GM12878 (cell line): ENCODE data around the gene MAN1A1. TPM values are rescaled to one million over a fixed set of nuclear protein-coding genes. Genes with fewer than 3 reads are reported as not detected.

ENCODE experiments used
- ASH2L ChIP-seq: fragments of 300-600, 200-600 bp; sonication (generic); IDR thresholded peaks from 2 replicates; pipeline ENCODE4 v1.6.1; 2017; ENCODE audit warnings: low read depth, mild to moderate bottlenecking, borderline replicate concordance
- BHLHE40 ChIP-seq, 2 experiments: fragments of 450-650 bp in 1 of 2; IDR thresholded peaks; 2 replicates each; pipeline ENCODE4 v1.6.1; 2011 to 2017; ENCODE audit warnings: low read depth in 2 of 2, borderline replicate concordance in 1 of 2, improper control_type of control experiment in 1 of 2, low read length in 1 of 2, mild to moderate bottlenecking in 1 of 2
- EED ChIP-seq: sonication (generic); IDR thresholded peaks from 2 replicates; pipeline ENCODE4 v1.6.1; 2016; ENCODE audit warnings: antibody characterized with exemption, low read depth
- EGR1 ChIP-seq, 2 experiments: IDR thresholded peaks; 1 replicate in 1 of 2; 2 replicates in 1 of 2; pipeline ENCODE4 v1.6.1; 2011 to 2012; ENCODE audit warnings: low read depth in 2 of 2, low read length in 2 of 2, borderline replicate concordance in 1 of 2, mild to moderate bottlenecking in 1 of 2, moderate library complexity in 1 of 2
- EP300 ChIP-seq, 2 experiments: fragments of 150-350 bp in 1 of 2; IDR thresholded peaks; 2 replicates each; pipeline ENCODE4 v1.6.1; 2011 to 2012; ENCODE audit warnings: low read depth in 2 of 2, low read length in 2 of 2, borderline replicate concordance in 1 of 2, improper control_type of control experiment in 1 of 2, inconsistent platforms in 1 of 2; ENCODE audit not compliant: control insufficient read depth in 1 of 2
- FOXK2 ChIP-seq: fragments of 450-650 bp; IDR thresholded peaks from 2 replicates; pipeline ENCODE4 v1.6.1; 2017; ENCODE audit warnings: mild to moderate bottlenecking, moderate library complexity
- PML ChIP-seq: IDR thresholded peaks from 2 replicates; pipeline ENCODE4 v1.6.1; 2012; ENCODE audit warnings: low read length, inconsistent platforms
- POLR2AphosphoS5 ChIP-seq: IDR thresholded peaks from 2 replicates; pipeline ENCODE4 v1.6.1; 2011; ENCODE audit warnings: mild to moderate bottlenecking, low read length, inconsistent platforms
- POU2F2 ChIP-seq: IDR thresholded peaks from 3 replicates; pipeline ENCODE4 v1.6.1; 2011; ENCODE audit warnings: low read depth, mild to moderate bottlenecking, low read length, borderline replicate concordance
- RAD21 ChIP-seq: IDR thresholded peaks from 2 replicates; pipeline ENCODE4 v1.6.1; 2011; ENCODE audit warnings: mild to moderate bottlenecking, low read depth, low read length, moderate library complexity; ENCODE audit not compliant: insufficient read depth
- RAD51 ChIP-seq: fragments of 450-650 bp; IDR thresholded peaks from 2 replicates; pipeline ENCODE4 v1.6.1; 2016; ENCODE audit warnings: moderate library complexity, mild to moderate bottlenecking, inconsistent platforms
- RCOR1 ChIP-seq: conservative IDR thresholded peaks from 2 replicates; pipeline ENCODE4 v1.6.1; 2012; ENCODE audit warnings: low read depth, low read length, improper control_type of control experiment
- RUNX3 ChIP-seq: IDR thresholded peaks from 2 replicates; pipeline ENCODE4 v1.6.1; 2012; ENCODE audit warnings: low read length, inconsistent platforms
- SMAD1 ChIP-seq: fragments of 450-650 bp; IDR thresholded peaks from 2 replicates; pipeline ENCODE4 v1.6.1; 2018; ENCODE audit warnings: mild to moderate bottlenecking, low read depth; ENCODE audit not compliant: partially characterized antibody
- SMAD5 ChIP-seq: IDR thresholded peaks from 2 replicates; pipeline ENCODE4 v1.6.1; 2016; ENCODE audit warnings: antibody characterized with exemption, low read depth
- STAT3 ChIP-seq: IDR thresholded peaks from 2 replicates; pipeline ENCODE4 v1.6.1; 2011; ENCODE audit warnings: low read depth, low read length, improper control_type of control experiment
- YY1 ChIP-seq: IDR thresholded peaks from 2 replicates; pipeline ENCODE4 v1.6.1; 2011; ENCODE audit warnings: low read depth, mild to moderate bottlenecking, low read length
- ZNF207 ChIP-seq: fragments of 450-650 bp; IDR thresholded peaks from 2 replicates; pipeline ENCODE4 v1.6.1; 2014; ENCODE audit warnings: antibody characterized with exemption, mild to moderate bottlenecking, borderline replicate concordance
- polyA plus RNA-seq, 11 experiments: library from polyadenylated mRNA; depleted of rRNA in 4 of 11; unstranded in 6 of 11; stranded (reverse) in 5 of 11; fragments of >200 nt; fragmentation: Nextera tagmentation in 4 of 11; fragmentation: Illumina TruSeq in 1 of 11; extraction: Ambion mirVana in 4 of 11; extraction: Trizol in 1 of 11; gene quantifications; 1 replicate in 1 of 11; 2 replicates in 10 of 11; pipeline versions ENCODE4 v1.2.1 to v1.2.3, GENCODE V29; 2011 to 2016; ENCODE audit warnings: inconsistent platforms in 2 of 11, missing spikeins in 2 of 11, low read depth in 1 of 11
- total RNA-seq, 4 experiments: library from RNA; depleted of rRNA in 3 of 4; stranded (reverse); fragments of >200 nt in 3 of 4; fragmentation: Illumina TruSeq in 1 of 4; extraction: Trizol in 1 of 4; gene quantifications; 2 replicates each; pipeline versions ENCODE4 v1.2.1 to v1.2.3, GENCODE V29; 2013 to 2021
- TF ChIP-seq, protein P1 (sequence below): fragments of 450-650 bp; conservative IDR thresholded peaks from 2 replicates; pipeline ENCODE4 v1.6.1; 2017; ENCODE audit warnings: mild to moderate bottlenecking, moderate library complexity
- TF ChIP-seq, protein P2 (sequence below), 3 experiments: IDR thresholded peaks in 2 of 3; conservative IDR thresholded peaks in 1 of 3; 2 replicates each; pipeline ENCODE4 v1.5.1; 2011; ENCODE audit warnings: low read depth in 3 of 3, low read length in 3 of 3, mild to moderate bottlenecking in 3 of 3, control low read depth in 2 of 3, moderate library complexity in 2 of 3, inconsistent platforms in 1 of 3, mixed read lengths in 1 of 3; ENCODE audit not compliant: control insufficient read depth in 2 of 3, insufficient read depth in 1 of 3; ENCODE audit errors: extremely low read depth in 1 of 3
- TF ChIP-seq, protein P3 (sequence below): fragments of 450-650 bp; IDR thresholded peaks from 2 replicates; pipeline ENCODE4 v1.6.1; 2017; ENCODE audit warnings: mild to moderate bottlenecking
- TF ChIP-seq, protein P4 (sequence below): fragments of 450-650 bp; IDR thresholded peaks from 2 replicates; pipeline ENCODE4 v1.6.1; 2014; ENCODE audit warnings: mild to moderate bottlenecking

MAN1A1 gene
- total and polyA plus RNA-seq, 10 of the 15 experiments (the other 5 are each of a cell fraction or from before 2014, with no cell fraction given): 5.4 to 28.1 (median 19.5) TPM

DNA sequence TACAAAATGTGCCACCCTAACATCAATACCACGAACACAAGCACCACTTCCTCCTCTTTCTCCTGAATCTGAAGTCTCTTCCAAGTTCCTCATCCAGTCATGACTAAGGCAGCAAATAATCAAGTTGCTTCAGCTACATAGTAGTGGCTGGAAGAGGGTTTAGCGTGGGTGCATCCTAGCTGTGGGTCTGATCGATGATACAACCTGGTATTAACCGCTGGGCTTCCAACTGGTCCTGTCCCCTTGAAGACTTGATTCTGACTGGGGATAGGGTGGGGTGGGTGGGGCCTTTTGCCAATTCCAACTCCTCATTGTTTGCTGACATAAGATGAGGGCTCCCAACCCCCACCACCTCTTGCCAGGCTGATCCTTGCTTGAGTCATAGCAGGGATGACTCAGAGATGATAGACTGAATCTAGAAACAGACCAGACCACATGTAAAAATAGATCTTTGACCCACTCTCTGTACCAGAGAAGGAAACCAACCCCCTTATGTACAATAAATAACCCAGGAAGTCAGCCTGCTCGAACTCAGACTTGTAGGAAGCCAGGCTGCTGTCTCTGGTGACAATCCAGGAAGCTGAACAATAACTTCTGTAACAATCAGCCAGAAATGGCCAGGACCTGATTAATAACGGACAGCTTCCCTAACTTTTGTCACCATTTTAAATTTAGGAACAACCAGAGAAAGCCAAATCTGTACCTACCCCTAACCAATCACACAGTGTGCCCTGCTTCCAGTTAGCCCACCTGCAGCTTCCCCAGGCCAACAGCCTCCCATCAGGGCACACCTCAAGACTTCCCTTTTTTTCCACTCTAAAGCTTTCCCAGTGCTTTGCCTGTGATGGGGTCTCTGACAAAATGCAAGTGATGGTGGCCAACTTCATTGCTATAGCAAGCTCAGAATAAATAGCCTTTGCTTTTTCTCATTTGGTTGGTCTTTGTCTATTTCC is 202.2 kb downstream of the MAN1A1 start (continued):
- TF ChIP-seq EED (peak; percentile 83), YY1 (peak; percentile 16; the same call in 1 of the 2 replicates), SMAD5 (no peak), POLR2AphosphoS5 (no peak), FOXK2 (peak; percentile 48; the same call in 1 of the 2 replicates), RUNX3 (peak; percentile 93), BHLHE40 (IDR thresholded peaks at IDR 0.05; ENCODE audit: borderline replicate concordance in 1 of 2, low read depth in 2 of 2, low read length in 1 of 2) (0 out of 4 replicates have a peak, but pooled peaks have one; percentile 6 to 15), POU2F2 (no peak), ASH2L (0 out of 2 replicates have a peak, but pooled peaks have one; percentile 35), ZNF207 (no peak), SMAD1 (no peak), RAD51 (no peak), STAT3 (0 out of 2 replicates have a peak, but pooled peaks have one; percentile 45), PML (no peak), EP300 (IDR thresholded peaks at IDR 0.05; ENCODE audit: borderline replicate concordance in 1 of 2, control insufficient read depth in 1 of 2, low read depth in 2 of 2, low read length in 2 of 2) (peak in 1 of 2 experiments; percentile 43; a peak in 1 of 4 replicates), RAD21 (no peak), EGR1 (IDR thresholded peaks at IDR 0.05; ENCODE audit: borderline replicate concordance in 1 of 2, low read depth in 2 of 2, low read length in 2 of 2) (no peak), RCOR1 (no peak)
- TF ChIP-seq, protein P1, sequence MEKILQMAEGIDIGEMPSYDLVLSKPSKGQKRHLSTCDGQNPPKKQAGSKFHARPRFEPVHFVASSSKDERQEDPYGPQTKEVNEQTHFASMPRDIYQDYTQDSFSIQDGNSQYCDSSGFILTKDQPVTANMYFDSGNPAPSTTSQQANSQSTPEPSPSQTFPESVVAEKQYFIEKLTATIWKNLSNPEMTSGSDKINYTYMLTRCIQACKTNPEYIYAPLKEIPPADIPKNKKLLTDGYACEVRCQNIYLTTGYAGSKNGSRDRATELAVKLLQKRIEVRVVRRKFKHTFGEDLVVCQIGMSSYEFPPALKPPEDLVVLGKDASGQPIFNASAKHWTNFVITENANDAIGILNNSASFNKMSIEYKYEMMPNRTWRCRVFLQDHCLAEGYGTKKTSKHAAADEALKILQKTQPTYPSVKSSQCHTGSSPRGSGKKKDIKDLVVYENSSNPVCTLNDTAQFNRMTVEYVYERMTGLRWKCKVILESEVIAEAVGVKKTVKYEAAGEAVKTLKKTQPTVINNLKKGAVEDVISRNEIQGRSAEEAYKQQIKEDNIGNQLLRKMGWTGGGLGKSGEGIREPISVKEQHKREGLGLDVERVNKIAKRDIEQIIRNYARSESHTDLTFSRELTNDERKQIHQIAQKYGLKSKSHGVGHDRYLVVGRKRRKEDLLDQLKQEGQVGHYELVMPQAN: no peak
- TF ChIP-seq, protein P2, sequence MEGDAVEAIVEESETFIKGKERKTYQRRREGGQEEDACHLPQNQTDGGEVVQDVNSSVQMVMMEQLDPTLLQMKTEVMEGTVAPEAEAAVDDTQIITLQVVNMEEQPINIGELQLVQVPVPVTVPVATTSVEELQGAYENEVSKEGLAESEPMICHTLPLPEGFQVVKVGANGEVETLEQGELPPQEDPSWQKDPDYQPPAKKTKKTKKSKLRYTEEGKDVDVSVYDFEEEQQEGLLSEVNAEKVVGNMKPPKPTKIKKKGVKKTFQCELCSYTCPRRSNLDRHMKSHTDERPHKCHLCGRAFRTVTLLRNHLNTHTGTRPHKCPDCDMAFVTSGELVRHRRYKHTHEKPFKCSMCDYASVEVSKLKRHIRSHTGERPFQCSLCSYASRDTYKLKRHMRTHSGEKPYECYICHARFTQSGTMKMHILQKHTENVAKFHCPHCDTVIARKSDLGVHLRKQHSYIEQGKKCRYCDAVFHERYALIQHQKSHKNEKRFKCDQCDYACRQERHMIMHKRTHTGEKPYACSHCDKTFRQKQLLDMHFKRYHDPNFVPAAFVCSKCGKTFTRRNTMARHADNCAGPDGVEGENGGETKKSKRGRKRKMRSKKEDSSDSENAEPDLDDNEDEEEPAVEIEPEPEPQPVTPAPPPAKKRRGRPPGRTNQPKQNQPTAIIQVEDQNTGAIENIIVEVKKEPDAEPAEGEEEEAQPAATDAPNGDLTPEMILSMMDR (IDR thresholded peaks at IDR 0.05 in 2 of 3, conservative IDR thresholded peaks at IDR 0.05 in 1 of 3; ENCODE audit: control insufficient read depth in 2 of 3, extremely low read depth in 1 of 3, insufficient read depth in 1 of 3, low read depth in 3 of 3, low read length in 3 of 3): no peak
- TF ChIP-seq, protein P3, sequence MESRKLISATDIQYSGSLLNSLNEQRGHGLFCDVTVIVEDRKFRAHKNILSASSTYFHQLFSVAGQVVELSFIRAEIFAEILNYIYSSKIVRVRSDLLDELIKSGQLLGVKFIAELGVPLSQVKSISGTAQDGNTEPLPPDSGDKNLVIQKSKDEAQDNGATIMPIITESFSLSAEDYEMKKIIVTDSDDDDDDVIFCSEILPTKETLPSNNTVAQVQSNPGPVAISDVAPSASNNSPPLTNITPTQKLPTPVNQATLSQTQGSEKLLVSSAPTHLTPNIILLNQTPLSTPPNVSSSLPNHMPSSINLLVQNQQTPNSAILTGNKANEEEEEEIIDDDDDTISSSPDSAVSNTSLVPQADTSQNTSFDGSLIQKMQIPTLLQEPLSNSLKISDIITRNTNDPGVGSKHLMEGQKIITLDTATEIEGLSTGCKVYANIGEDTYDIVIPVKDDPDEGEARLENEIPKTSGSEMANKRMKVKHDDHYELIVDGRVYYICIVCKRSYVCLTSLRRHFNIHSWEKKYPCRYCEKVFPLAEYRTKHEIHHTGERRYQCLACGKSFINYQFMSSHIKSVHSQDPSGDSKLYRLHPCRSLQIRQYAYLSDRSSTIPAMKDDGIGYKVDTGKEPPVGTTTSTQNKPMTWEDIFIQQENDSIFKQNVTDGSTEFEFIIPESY: no peak
- TF ChIP-seq, protein P4, sequence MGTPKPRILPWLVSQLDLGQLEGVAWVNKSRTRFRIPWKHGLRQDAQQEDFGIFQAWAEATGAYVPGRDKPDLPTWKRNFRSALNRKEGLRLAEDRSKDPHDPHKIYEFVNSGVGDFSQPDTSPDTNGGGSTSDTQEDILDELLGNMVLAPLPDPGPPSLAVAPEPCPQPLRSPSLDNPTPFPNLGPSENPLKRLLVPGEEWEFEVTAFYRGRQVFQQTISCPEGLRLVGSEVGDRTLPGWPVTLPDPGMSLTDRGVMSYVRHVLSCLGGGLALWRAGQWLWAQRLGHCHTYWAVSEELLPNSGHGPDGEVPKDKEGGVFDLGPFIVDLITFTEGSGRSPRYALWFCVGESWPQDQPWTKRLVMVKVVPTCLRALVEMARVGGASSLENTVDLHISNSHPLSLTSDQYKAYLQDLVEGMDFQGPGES: no peak
